Endothelial cell of umbilical vein (primary cell): ENCODE results near the gene CREM. TPM values are rescaled to one million over a fixed set of nuclear protein-coding genes. Genes with fewer than 3 reads are reported as not detected.

Source experiments
- BruUV-seq: library from RNA; stranded (reverse); fragments of 400-500 nt; replicated peaks from 2 replicates; lab custom pipeline; 2021; lab: Mats Ljungman, UMichigan
- CTCF ChIA-PET: fragments of 300-600, 350-600 bp; sonication (Branson Sonifier 250); formaldehyde crosslinking; loops from one replicate; lab custom pipeline; 2021; ENCODE audit warnings: antibody characterized with exemption, inconsistent platforms; lab: Charles Lee
- POLR2A ChIA-PET: fragments of 300-600, 350-600 bp; sonication (Branson Sonifier 250); formaldehyde crosslinking; loops from one replicate; lab custom pipeline; 2021; ENCODE audit warnings: antibody characterized with exemption, inconsistent platforms; lab: Charles Lee
- DNase-seq: peaks from one replicate; pipeline ENCODE4 v3.0.0-alpha.2; 2011; ENCODE audit warnings: low read depth, low spot score
- FAIRE-seq: peaks from 2 replicates; lab custom pipeline; 2011; peaks lifted over from hg19 to GRCh38; lab: Jason Lieb, UNC
- H2AFZ ChIP-seq: 2 replicates; pipeline ENCODE4 v1.6.0; 2012; ENCODE audit warnings: low read depth, low read length, control low read depth, inconsistent platforms
- H3K27ac ChIP-seq: 2 replicates; pipeline ENCODE4 v1.5.1; 2011; ENCODE audit warnings: low read depth, mild to moderate bottlenecking, control low read depth, low read length, moderate library complexity; ENCODE audit not compliant: insufficient read depth
- H3K27me3 ChIP-seq, 2 experiments: 2 replicates each; pipeline versions ENCODE4 v1.6.0 to v1.6.1; 2011; ENCODE audit warnings: low read length in 2 of 2, mixed read lengths in 1 of 2; ENCODE audit not compliant: control insufficient read depth in 2 of 2, insufficient read depth in 2 of 2
- H3K36me3 ChIP-seq, 2 experiments: 2 replicates in 1 of 2; 3 replicates in 1 of 2; pipeline ENCODE4 v1.5.1; 2011; ENCODE audit warnings: low read length in 2 of 2, mild to moderate bottlenecking in 1 of 2, moderate library complexity in 1 of 2; ENCODE audit not compliant: control insufficient read depth in 2 of 2, insufficient read depth in 2 of 2; ENCODE audit errors: extremely low read depth in 1 of 2
- H3K4me1 ChIP-seq: 3 replicates; pipeline ENCODE4 v1.5.1; 2011; ENCODE audit warnings: mild to moderate bottlenecking, low read length; ENCODE audit not compliant: control insufficient read depth, insufficient read depth; ENCODE audit errors: extremely low read depth
- H3K4me2 ChIP-seq: 2 replicates; pipeline ENCODE4 v1.6.1; 2011; ENCODE audit warnings: low read length, control low read depth, mixed read lengths; ENCODE audit not compliant: insufficient read depth
- H3K4me3 ChIP-seq, 3 experiments: fragments of 200-600 bp in 1 of 3; sonication (generic), shearing (Covaris generic) in 1 of 3; replicated peaks in 1 of 3; 2 replicates each; pipeline ENCODE4 v1.5.1; 2011 to 2016; ENCODE audit warnings: control low read depth in 3 of 3, low read length in 3 of 3, mild to moderate bottlenecking in 2 of 3, inconsistent platforms in 1 of 3, low read depth in 1 of 3, moderate library complexity in 1 of 3; ENCODE audit not compliant: insufficient read depth in 1 of 3
- H3K79me2 ChIP-seq: 2 replicates; pipeline ENCODE4 v1.6.0; 2012; ENCODE audit warnings: low read length, inconsistent platforms; ENCODE audit not compliant: control insufficient read depth, insufficient read depth
- H3K9ac ChIP-seq: replicated peaks from 2 replicates; pipeline ENCODE3; 2011; ENCODE audit warnings: low read length, control low read depth; ENCODE audit not compliant: insufficient read depth; ENCODE audit errors: extremely low read depth
- H3K9me1 ChIP-seq: replicated peaks from 3 replicates; pipeline ENCODE4 v1.6.0; 2011; ENCODE audit warnings: mild to moderate bottlenecking, low read length; ENCODE audit not compliant: control insufficient read depth, insufficient read depth; ENCODE audit errors: extremely low read depth
- H3K9me3 ChIP-seq: replicated peaks from 2 replicates; pipeline ENCODE4 v1.5.1; 2012; ENCODE audit warnings: low read length, inconsistent platforms; ENCODE audit not compliant: control insufficient read depth, insufficient read depth
- H4K20me1 ChIP-seq: replicated peaks from 2 replicates; pipeline ENCODE3; 2011; ENCODE audit warnings: mild to moderate bottlenecking, low read length; ENCODE audit not compliant: control insufficient read depth, insufficient read depth; ENCODE audit errors: extremely low read depth
- EZH2 ChIP-seq: IDR thresholded peaks from 2 replicates; pipeline ENCODE4 v1.6.1; 2012; ENCODE audit warnings: borderline replicate concordance, low read depth, mild to moderate bottlenecking, moderate library complexity, low read length, inconsistent platforms; ENCODE audit not compliant: severe bottlenecking
- FOS ChIP-seq: IDR thresholded peaks from 2 replicates; pipeline ENCODE4 v1.6.1; 2011; ENCODE audit warnings: mild to moderate bottlenecking, low read length, moderate library complexity, borderline replicate concordance; ENCODE audit not compliant: insufficient read depth
- GATA2 ChIP-seq: IDR thresholded peaks from 2 replicates; pipeline ENCODE4 v1.7.0; 2011; ENCODE audit warnings: low read depth, mild to moderate bottlenecking, moderate library complexity, mixed read lengths, low read length; ENCODE audit not compliant: insufficient read length, insufficient read depth
- JUN ChIP-seq: IDR thresholded peaks from 2 replicates; pipeline ENCODE4 v1.6.1; 2011; ENCODE audit warnings: borderline replicate concordance, low read depth; ENCODE audit not compliant: insufficient read length, insufficient read depth
- POLR2AphosphoS5 ChIP-seq: IDR thresholded peaks from 2 replicates; pipeline ENCODE4 v1.6.1; 2012; ENCODE audit warnings: low read depth, mild to moderate bottlenecking, control low read depth, low read length, moderate library complexity; ENCODE audit not compliant: insufficient read depth
- dilution Hi-C: fragments of 300-500 bp; cut with MboI; formaldehyde crosslinking; loops from one replicate; pipeline ENCODE4 v1.15.0; 2019; ENCODE audit warnings: low sequenced_read_pairs; ENCODE audit not compliant: extremely low pct_ligation_motif_present
- intact Hi-C: fragments of 100-400 bp; cut with micrococcal nuclease; formaldehyde crosslinking; loops from one replicate; pipeline ENCODE4 v1.10.0; 2022
- polyA plus RNA-seq, 4 experiments: library from polyadenylated mRNA; depleted of rRNA in 3 of 4; stranded (reverse) in 3 of 4; unstranded in 1 of 4; fragments of >200 nt; gene quantifications; 2 replicates each; pipeline versions ENCODE4 v1.2.1 to v1.2.3, GENCODE V29; 2011 to 2012; ENCODE audit warnings: missing spikeins in 1 of 4
- total RNA-seq: library from RNA; stranded (reverse); gene quantifications from 2 replicates; pipeline ENCODE4 v1.2.3, GENCODE V29; 2021
- TF ChIP-seq, protein P1 (sequence below), 2 donors: IDR thresholded peaks; 1 replicate in 1 of 2; 2 replicates in 1 of 2; pipeline ENCODE4 v1.5.1; 2011; ENCODE audit warnings: low read length in 2 of 2, mild to moderate bottlenecking in 2 of 2, moderate library complexity in 2 of 2, control low read depth in 1 of 2, inconsistent platforms in 1 of 2, low read depth in 1 of 2; ENCODE audit not compliant: insufficient read depth in 1 of 2; ENCODE audit errors: extremely low read depth in 1 of 2

Gene CREM
- total and polyA plus RNA-seq, 2 donors (not counting 3 experiments of a cell fraction or from before 2014, with no cell fraction given): 35.5 to 39.8 TPM

DNA sequence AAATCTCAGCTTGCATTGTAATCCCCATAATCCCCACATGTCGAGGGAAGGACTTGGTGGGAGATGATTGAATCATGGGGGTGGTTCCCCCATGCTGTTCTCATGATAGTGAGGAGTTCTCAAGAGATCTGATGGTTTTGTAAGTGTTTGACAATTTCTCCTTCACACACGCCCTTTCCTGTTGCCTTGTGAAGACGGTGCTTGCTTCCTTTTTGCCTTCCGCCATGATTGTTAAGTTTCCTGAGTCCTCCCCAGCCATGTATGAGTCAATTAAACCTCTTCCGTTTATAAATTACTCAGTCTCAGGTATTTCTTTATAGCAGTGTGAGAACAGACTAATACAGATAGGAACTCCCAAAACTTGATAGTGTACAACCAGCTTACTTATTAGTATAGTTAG, 98.6 kb downstream of the CREM start:
- ChIA-PET POLR2A (interaction anchor here (1.8 kb wide), 1 partner anchor 98 kb away, joined by 4 read pairs; the partner anchor contains the start of gene CREM), CTCF (interaction anchor here (1.2 to 2.6 kb wide), 5 partner anchors 8 to 231 kb away, joined by 3 to 17 read pairs (median 5); no protein-coding TSS in a partner anchor)
- Histone ChIP-seq H3K9ac (no peak overlapping the region), H4K20me1 (no peaks in the 10 kb centered on the region), H3K79me2 (no peaks in the 10 kb centered on the region), H3K27ac (peak overlapping the region; percentile 30), H3K36me3 (no peaks in the 10 kb centered on the region), H3K9me3 (no peaks in the 10 kb centered on the region), H3K4me2 (peak overlapping the region; percentile 67), H3K4me1 (peaks cover 18% of the 10 kb centered on the region), H3K9me1 (no peaks in the 10 kb centered on the region), H3K27me3 (no peaks in the 10 kb centered on the region), H2AFZ (peak overlapping the region; percentile 73), H3K4me3 (no peak overlapping the region)
- DNase-seq: peak; percentile 84
- TF ChIP-seq, protein P1, sequence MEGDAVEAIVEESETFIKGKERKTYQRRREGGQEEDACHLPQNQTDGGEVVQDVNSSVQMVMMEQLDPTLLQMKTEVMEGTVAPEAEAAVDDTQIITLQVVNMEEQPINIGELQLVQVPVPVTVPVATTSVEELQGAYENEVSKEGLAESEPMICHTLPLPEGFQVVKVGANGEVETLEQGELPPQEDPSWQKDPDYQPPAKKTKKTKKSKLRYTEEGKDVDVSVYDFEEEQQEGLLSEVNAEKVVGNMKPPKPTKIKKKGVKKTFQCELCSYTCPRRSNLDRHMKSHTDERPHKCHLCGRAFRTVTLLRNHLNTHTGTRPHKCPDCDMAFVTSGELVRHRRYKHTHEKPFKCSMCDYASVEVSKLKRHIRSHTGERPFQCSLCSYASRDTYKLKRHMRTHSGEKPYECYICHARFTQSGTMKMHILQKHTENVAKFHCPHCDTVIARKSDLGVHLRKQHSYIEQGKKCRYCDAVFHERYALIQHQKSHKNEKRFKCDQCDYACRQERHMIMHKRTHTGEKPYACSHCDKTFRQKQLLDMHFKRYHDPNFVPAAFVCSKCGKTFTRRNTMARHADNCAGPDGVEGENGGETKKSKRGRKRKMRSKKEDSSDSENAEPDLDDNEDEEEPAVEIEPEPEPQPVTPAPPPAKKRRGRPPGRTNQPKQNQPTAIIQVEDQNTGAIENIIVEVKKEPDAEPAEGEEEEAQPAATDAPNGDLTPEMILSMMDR (IDR thresholded peaks at IDR 0.05; ENCODE audit: extremely low read depth in 1 of 2, insufficient read depth in 1 of 2, low read depth in 1 of 2, low read length in 2 of 2): peak in 1 of 2 donors; percentile 9
- TF ChIP-seq POLR2AphosphoS5: no peak
- TF ChIP-seq GATA2: peak; percentile 64
- no peak for TF ChIP-seq EZH2
- TF ChIP-seq FOS: peak; percentile 92
- TF ChIP-seq JUN: peak; percentile 52
- dilution Hi-C loops (no loop called here), intact Hi-C loops (loop anchor here (1.0 kb wide), 2 partner anchors 29 to 99 kb away; partner anchors contain the start of gene CREM)
- no TSS peak for BruUV-seq
- FAIRE-seq: peak; percentile 86
